ENCODE measurements around the gene IFNA14. TPM values are rescaled to one million over a fixed set of nuclear protein-coding genes. Genes with fewer than 3 reads are reported as not detected.
"Not testable (repeated sequence)": the region's sequence is repeated elsewhere in the genome, so short reads cannot be mapped to it uniquely, and the experiment has no call there.

The IFNA14 gene
- total RNA-seq, 2 experiments from 2014 or later: not detected

- DNase-seq; ATAC-seq (ENCODE audit: low read depth); H3K9me3 Mint-ChIP-seq; H3K4me3 Mint-ChIP-seq; H3K36me3 Mint-ChIP-seq; H3K4me1 Mint-ChIP-seq; POLR2A ChIA-PET; H3K27ac Mint-ChIP-seq: not testable (repeated sequence)
- peaks cover 22% of the 10 kb centered on the region for H3K27me3 Mint-ChIP-seq
These were observed 37.7 kb downstream of the IFNA14 start, which contains the start of gene IFNA7 for GRCh38 chr9:21202105-21202504. Gene IFNA7, minus strand, starts transcription at chr9:21202205. Its CDS starts 40 bp downstream, at chr9:21202165.

GRCh38 chr9:21194867-21195776, 44.7 kb downstream of the IFNA14 start:
- H3K36me3 Mint-ChIP-seq, H3K4me1 Mint-ChIP-seq, H3K27ac Mint-ChIP-seq, H3K27me3 Mint-ChIP-seq, H3K9me3 Mint-ChIP-seq, POLR2A ChIA-PET: not testable (repeated sequence)
- H3K4me3 Mint-ChIP-seq: peak overlapping the region; percentile 69
- DNase-seq: peak; percentile 26
- ATAC-seq (ENCODE audit: low read depth): peak; percentile 96

Other genes with a start within 250 kb of the IFNA14 start
- 10 to 100 TPM; 16.6 to 17.5 TPM for gene HACD4, start 208.4 kb downstream of the IFNA14 start, total RNA-seq
- gene IFNB1, start 162.1 kb downstream of the IFNA14 start, total RNA-seq: under 1 TPM; 0.37 to 0.61 TPM
- not detected for gene IFNW1, start 98.2 kb downstream of the IFNA14 start, total RNA-seq
- not detected for gene IFNA21, start 73.3 kb downstream of the IFNA14 start, total RNA-seq
- gene IFNA4, start 52.4 kb downstream of the IFNA14 start, total RNA-seq: not detected
- gene IFNA7, start 37.8 kb downstream of the IFNA14 start, total RNA-seq: not detected
- not detected for gene IFNA10, start 32.9 kb downstream of the IFNA14 start, total RNA-seq
- not detected for gene IFNA16, start 22.7 kb downstream of the IFNA14 start, total RNA-seq
- gene IFNA17, start 11.8 kb downstream of the IFNA14 start, total RNA-seq: not detected
- gene IFNA5, start 65.3 kb upstream of the IFNA14 start, total RNA-seq: under 1 TPM in 1 of 2 experiments, not detected in 1; 0.31 TPM
- 10 to 100 TPM; 27.9 to 29.4 TPM for gene KLHL9, start 95.4 kb upstream of the IFNA14 start, total RNA-seq
- not detected for gene IFNA6, start 110.9 kb upstream of the IFNA14 start, total RNA-seq
- not detected for gene IFNA13, start 128.1 kb upstream of the IFNA14 start, total RNA-seq
- not detected for gene IFNA2, start 145.4 kb upstream of the IFNA14 start, total RNA-seq
- not detected for gene IFNA8, start 169.1 kb upstream of the IFNA14 start, total RNA-seq
- not detected for gene IFNA1, start 200.4 kb upstream of the IFNA14 start, total RNA-seq
- gene IFNE, start 242.3 kb upstream of the IFNA14 start, total RNA-seq: under 1 TPM; 0.20 to 0.61 TPM

Data from activated naive CD8-positive, alpha-beta T cell treated with anti-CD3 and anti-CD28 coated beads, Interleukin-2, amount 10 ng/mL, durations not matched to agents 7 days and 5 days (primary cell).